Stimulated activated naive CD8-positive, alpha-beta T cell treated with anti-CD3 and anti-CD28 coated beads, Interleukin-15, Interleukin-2, amounts not matched to agents 100 U/mL and 50 U/mL, for 24 hours (primary cell): ENCODE measurements around the gene DNAH17.

ENCODE experiments used
- ATAC-seq: fragments of 150-1000 bp; cut with Tn5 transposase; one replicate; pipeline ENCODE4 v1.10.0; 2021
- DNase-seq: peaks from one replicate; pipeline ENCODE4 v3.0.0; 2021

DNAH17 gene

DNA sequence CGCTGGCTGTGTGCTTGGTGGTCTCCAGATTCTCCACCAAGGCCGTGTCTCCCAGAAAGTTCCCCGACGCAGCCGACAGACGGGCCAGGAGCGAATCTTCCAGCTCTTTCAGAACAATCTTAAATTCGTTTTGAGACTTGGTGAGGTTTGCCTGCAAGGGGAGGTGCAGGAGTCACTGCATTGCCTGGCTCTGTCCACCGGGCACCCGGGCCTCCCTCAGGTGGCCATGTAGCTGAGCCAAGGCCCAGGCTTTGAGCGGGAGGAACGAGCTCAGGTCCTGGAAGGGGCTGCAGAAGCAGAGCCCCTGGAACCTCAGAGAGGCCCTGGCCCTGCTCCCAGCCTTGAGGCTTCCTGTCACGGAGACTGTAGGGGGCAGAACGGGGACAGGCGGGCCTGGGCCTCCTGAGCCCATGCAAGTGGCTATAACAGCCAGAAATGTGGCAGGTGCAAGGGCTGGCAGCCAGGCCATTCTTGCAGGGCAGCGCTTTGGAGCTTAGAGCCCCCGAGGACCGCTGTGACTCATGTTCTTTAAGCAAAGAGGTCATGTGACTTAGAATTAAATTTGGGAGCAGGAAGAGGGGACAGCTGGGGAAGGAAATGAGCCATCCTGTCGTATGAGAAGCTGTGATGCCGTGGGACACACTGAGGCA, 126.4 kb downstream of the DNAH17 start:
- no peak for ATAC-seq
- no peak for DNase-seq

DNA sequence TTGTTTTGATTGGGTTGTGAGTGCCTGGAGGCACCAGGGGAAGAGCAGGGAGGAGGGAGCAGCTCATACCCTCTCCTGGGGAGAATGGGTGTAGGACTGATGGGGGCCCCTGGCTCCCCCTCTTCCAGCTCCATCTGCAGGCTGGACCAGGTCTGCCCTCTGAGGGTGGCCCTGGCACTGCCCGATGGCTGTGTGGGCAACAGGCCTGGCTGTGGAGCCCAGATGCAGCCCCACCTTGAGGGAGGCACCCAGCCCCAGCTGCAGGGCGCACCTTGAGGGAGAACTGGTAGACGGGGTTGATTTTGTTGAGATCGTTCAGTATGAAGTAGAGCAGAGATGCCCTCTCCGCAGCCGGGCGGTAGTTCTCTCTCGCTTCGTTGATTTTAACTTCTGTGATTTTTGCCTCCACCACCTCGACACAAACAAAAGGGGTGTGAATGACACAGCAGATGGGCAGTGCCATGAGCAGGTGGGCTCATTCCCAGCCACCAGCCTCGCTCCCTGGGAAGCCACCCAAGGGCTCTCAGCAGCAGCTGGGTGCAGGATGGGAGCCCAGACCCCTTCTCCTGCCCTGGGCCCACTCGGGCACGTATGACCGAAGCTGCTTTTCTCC, 127.1 kb downstream of the DNAH17 start:
- no peak for DNase-seq
- ATAC-seq = no peak

DNA sequence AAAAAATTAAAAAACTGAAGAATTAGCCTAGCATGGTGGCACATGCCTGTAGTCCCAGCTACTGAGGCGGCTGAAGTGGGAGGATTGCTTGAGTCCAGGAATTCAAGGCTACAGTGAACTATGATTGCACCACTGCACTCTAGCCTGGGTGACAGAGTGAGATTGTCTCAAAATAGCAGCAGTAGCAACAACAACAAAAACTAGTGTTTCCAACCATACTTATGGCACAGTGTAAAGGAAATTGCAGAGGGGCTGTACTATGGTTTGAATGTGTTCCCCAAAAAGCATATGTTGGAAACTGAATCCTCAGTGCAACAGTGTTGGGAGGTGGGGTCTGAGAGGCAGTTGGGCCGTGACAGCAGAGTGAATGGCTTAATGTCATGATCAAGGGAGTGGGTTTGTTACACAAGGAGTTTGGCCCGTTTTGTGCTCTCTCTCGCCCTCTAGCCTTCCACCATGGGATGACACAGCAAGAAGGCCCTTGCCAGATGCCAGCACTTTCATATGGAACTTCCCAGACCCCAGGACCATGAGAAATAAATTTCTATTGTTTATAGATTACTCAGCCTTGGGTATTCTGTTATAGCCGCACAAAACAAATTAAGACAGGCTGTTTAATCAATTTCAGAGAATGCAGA, 128.7 kb downstream of the DNAH17 start:
- ATAC-seq = no peak
- DNase-seq = no peak

DNA sequence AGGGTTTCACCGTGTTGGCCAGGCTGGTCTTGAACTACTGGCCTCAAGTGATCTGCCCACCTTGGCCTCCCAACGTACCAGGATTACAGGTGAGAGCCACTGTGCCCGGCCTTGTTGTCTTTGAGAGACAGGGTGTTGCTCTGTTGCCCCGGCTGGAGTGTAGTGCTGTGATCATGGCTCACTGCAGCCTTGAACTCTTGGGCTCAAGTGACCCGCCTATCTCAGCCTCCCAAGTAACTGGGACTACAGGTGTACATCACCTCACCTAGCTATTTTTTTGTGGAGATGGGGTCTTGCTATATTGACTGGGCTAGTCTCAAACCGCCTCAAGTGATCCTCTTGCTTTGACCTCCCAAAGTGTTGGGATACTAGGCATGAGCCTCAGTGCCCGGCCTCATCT, 130.4 kb downstream of the DNAH17 start:
- ATAC-seq (no peak), DNase-seq (no peak)

DNA sequence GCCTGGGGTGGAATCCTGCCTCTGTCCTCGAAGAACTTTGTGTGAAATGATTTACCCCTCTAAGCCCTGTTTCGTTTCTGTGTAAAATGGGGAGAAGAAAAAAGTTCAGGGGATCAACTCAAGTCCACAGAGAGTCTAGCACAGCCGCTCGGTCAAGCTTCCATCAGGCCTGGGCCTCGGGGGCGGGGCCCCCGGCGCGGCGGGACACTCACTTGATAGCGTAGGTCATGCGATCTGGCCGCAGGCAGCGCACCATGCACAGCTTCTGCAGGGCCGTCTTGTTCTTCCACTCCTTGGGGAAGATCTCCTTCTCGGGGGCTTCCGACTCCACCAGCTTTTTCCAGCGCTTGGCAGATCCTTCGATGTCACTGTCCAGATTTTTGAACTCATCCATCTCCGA, 132.8 kb downstream of the DNAH17 start:
- DNase-seq (no peak), ATAC-seq (no peak)

DNA sequence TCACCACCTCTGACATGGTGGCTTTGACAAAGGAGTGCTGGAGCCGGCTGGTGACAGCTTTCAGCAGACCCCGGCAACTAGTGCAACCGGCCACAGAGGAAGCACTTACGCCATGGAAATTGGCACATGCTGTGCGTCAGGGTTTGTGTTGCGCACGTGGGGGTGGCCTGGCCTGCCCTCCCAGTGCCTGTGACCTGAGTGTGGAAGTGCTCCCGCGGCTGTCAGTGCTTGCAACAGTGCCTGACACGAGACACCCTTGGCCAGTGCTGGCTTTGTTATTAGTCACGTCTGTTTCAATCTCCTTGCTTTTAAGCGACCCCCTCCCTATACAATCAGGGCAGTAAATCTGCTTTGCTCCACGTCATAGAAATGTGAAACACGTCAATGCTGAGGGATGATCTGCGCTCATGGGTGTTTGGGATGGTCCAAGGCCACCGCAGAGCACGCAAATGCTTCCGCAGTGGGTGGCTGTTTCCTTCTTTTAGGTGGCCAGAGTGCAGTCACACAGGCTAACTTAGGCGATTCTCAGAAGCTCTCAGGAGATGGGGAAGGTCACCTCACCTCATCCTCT, 134.5 kb downstream of the DNAH17 start:
- peak; percentile 10 for ATAC-seq
- peak; percentile 21 for DNase-seq

DNA sequence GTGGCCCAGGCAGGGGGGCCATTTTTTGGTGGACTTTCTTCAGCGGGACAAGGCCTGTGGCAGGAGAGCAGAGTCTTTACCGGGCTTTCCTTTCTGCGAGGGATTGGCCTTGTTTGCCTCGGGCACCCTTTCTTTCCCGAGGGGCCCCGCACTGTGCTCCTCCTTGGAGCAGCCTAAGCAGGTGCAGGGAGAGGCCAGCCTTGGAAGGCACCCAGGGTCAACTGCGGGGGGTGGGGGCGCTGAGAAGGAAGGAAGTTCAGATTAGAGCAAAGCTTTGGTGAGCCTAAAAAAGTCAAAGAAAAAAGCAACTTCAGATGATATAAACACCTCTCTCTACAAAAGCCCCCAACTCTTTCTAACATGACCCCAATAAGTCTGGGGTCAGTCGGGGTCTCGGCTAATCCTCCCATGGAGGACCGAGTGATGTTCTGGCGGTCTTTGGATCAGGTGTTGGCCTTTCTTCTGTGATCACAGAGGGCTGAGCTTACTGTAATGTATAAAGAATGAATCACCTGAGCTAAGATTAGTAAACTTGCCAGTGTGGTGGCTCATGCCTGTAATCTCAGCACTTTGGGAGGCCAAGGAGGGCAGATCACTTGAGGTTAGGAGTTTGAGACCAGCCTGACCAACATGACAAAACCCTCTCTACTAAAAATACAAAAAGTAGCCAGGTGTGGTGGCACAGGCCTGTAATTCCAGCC, 135.8 kb downstream of the DNAH17 start:
- ATAC-seq (no peak), DNase-seq (no peak)

DNA sequence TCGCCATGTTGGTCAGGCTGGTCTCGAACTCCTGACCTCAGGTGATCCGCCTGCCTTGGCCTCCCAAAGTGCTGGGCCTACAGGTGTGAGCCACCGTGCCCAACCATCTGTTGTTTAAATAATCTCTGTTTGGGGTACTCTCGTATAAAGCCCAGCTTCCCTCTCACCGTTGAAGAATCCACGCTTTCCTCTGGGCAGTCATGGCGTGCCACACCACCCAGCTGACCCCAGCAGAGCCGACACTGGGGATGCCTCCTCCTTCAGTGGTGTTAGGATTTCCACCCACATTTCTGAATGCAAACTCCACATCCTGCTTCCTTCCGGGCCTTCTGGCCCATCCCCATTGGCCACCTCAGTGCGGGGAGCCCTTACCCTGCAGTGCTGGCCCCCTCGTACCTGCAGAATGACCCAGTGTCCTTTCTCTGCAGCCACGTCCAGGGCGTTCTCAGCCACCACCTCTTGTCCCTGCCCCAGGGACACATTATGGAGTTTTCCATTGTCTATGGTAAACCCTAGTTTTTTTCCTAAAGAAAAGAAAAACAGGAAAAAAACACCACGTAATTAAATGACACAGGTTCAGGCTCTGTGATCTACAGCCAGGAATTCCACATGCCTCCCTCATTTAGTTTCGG, 138.4 kb downstream of the DNAH17 start:
- DNase-seq (no peak), ATAC-seq (no peak)

DNA sequence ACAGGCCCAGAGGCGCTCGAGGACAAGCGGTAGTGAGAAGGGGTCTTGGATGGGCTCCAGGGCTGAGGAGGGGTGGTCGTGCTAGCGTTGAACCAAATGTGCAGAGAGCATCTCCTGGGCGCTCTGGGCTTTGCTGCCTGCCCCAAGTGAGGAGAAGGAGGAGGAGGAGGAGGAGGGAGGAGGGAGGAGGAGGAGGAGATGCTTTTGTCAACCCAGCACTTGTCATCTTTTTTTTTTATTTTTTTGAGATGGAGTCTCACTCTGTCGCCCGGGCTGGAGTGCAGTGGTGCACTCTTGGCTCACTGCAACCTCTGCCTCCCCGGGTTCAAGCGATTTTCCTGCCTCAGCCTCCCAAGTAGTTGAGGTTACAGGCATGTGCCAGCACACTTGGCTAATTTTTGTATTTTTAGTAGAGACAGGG, 138.9 kb downstream of the DNAH17 start:
- no peak for ATAC-seq

DNA sequence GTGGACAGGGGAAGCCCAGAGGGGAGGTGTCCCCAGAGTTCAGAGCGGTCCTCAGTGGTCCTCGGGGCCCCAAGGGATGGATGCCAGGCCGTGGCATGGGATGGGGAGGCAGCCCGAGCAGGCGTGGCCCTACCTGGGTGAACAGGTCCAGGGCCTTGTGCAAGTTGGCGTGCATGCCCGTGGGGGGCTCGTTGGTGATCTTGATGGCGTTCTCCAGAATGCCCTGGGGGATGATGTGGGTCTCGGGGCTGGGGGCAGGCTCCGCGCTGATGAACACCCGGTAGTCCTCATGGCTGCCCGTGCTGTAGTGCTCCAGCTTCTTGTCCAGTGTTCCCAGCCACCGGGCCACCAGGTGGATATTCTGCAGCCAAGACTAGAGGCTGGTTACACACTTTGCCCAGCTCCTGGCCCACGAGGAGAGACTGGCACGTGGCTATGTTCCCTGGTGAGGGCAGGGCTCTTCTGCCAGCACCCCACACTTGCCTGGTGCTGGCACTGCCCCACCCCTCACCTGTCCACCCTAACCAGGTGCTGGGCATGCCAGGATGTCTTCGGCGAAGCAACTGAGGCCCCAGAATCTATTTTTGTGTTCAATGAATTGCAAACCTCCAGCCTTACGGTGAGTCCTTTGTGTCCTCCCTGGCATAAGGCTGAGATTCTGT, 139.6 kb downstream of the DNAH17 start:
- DNase-seq (no peak), ATAC-seq (no peak)

More for the DNA sequence above, 138.9 kb downstream of the DNAH17 start:
- DNase-seq = no peak

DNA sequence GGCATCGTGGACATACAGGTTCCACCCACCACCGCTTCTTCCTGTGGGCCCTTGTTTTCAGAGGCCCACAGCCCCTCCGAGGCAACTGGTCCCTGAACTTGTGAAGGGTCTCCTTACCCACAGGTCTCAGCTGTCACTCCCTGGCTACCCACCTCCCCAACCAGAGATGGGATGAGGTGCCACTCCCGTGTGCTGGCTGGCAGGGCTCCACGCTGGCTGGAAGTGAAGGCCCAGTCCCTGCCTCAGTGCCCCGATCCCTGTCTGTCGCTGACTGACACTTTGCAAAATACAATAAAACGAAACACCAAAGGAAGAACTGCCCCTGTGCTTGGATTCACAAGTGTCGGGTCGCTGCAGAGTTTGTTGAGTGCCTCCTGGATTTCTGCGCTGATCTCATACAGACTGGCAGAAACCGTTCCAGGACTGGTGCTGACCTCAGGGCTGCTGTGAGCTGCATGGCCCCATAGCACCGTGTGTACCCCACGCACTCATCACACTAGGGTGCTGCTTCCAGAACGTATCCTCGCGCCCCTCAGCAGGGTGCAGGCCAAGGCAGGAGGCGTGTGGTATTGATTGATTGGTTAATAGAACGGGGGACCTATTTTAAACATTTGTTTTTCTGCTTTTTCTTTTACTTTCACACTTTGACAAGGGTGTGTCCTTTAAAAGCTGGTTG, 141.7 kb downstream of the DNAH17 start:
- DNase-seq (no peak), ATAC-seq (no peak)

DNA sequence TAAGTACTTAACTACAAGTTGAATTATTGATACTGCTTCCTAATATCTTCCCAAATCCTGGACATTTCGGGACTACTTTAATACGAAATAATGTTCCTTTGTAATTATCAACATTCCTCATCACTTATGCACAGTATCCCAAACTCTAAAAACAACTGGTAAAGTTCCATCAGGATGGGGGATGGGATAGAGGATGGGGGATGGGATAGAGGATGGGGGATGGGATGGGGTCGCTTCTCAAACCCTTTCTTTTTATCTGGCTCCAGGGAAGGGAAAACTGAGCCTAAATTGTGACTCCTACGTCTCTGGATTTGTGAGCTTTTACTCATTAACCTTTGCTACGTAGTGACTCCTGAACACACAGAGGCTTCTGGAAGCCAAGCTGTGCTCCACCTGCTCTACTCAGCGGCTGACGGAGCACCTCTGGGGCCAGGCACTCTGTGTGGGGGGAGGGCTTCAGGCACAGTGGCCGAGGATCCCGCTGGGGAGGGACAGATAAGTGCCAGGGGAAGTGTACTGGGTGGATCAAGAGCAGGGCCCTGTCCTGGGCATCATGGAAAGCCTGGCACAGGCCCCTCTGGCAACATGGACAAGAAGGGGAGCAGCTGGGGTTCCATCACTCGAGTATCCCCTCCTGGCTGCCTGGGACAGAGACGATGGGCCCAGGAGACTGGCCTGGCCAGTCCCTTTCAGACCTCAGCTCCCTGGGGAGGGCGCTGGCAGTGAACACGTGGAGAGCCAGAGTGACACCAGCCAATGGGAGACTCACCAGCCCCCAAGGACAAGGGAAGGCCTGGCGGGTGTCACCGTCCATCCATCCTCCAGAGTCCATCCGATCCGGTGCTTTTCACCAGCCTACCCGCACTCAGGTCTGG, 142.5 kb downstream of the DNAH17 start:
- ATAC-seq (no peak), DNase-seq (no peak)

DNA sequence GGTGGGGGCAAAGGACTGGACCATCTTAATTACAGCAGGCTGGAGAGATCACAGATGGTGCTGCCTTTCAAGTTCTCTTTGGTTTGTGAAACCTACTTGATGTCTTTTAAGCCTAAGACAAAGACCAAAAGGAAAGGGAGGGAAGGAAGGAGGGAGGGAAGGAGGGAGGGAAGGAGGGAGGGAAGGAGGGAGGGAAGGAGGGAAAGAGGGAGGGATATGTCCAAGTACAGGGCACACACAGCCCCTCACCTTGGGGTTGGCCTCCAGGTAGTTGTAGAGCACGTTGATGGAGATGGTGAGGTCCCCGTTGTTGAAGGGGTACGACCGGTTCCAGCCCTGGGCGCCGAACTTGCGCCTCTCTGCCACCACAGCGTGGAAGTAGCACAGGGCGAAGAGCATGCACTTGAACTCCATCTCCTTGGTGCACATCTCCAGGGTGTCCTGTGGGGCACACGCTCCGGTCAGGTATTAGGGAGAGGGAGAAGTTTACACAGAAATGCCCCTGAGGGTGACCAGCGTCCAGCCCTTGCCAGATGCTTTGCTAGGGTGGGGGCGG, 143.3 kb downstream of the DNAH17 start:
- no peak for ATAC-seq
- no peak for DNase-seq

DNA sequence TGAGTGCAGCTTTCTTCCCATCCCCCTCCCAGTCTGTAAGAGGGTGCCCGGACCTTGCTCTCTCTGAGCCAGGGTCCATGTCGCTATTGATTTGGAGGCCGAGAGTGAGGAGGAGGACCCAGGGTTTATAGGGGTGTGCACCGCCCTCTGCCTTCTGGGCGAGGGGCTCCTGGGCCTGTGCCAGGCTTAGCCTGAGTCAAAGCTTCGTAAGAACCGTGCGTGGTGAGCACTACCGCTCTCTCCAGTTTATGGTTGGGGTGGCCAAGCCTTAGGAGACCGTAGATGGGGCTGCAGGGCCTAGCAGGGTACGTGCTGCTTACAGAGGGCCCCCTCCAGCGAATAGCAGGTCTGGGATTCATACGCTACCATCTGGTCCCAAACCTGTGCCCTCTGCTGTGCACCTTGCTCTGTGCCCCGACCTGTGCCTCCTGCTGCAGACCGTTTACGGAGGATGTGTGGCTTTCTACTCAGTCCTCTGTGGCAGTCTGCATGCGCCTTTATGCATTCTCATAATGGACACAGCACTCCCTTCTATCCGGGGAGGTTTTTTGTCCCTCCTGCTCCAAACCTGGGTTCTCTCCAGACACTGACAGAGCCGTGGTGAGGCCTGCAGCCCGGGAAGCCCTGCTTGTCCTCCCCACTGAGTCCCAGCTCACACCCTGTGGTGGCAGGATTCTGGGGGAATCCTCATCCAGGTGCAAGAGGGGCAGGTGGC, 144.0 kb downstream of the DNAH17 start:
- ATAC-seq (no peak), DNase-seq (no peak)

DNA sequence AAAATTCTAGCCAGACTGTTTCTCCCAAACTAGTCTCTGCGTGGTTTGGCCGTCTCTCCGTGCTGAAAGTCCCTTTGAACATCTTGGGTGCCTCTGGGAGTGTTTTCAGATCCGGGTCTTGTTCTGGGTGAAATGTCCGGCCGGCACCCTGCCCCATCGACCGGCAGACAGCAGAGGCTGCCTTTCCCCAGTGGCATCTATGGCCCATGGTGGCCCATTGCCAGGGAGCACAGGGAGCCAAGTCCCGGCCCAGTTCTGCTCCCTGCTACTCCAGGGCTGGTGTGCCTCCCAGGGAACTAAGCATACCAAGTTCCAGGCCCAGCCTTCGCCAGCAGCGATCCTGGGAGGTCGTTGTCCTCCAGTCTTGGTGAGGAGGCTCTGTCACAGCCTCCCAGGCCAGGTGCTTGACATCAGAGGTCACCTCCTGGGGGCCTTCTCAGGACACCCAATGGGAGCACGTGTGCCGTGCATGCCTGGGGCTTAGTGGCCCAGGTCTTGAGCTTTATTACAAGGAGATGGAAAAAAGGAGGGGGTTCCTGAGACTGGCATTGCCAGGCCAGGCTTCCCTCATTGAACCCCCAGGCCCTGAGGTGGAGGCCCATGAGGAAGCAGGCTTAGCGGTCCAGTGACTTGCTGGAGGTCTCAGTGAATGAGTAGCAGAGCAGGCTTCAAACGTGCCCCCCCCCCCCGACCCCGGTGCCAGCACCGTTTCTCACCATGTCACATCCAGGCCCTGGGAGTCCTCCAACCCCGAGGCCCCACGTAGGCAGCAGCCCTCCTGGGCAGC, 144.8 kb downstream of the DNAH17 start:
- DNase-seq = no peak
- ATAC-seq = no peak

DNA sequence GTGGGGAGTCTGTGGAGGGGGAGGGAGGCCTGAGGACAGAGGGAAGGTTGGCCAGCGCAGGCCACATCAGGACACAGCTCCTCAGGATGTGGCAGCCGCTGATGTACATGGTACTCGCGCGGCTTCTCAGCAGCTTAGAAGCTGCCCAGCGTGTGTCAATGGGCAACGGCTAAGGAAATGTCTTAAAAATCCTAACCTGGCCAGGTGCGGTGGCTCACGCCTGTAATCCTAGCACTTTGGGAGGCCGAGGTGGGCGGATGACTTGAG, 145.6 kb downstream of the DNAH17 start:
- DNase-seq (no peak), ATAC-seq (no peak)

DNA sequence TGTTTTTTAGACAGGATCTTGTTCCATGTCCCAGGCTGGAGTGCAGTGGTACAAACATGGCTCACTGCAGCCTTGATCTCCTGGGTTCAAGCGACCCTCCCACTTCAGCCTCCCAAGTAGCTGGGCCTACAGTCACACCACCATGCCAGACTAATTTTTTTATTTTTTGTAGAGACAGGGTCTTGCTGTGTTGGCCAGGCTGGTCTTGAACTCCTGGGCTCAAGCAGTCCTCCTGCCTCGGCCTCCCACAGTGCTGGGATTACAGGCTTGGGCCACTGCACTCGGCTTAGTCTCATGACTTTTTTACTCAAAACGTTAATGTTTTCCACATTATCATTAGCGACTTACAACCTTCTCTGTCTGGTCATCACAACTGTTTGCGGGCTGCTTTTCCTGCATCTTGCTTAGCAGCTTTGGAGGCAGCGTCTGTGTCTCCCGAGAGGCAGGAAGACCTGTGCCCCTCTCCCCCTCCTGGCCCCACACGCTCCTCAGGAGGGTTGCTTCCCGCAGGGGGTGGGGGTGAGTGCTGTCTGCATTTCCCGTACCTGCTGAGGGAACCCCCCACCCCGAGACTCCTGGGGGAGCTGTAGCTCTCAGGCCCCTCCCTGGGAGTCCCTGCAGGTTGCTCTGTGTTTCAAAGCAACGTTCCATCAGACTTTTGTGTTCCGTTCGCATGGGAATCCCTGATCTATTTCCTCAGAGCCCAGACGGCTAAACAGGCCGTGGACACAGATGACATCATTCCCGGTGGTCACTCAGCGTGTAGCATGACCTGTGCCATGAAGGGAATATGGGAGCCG, 146.1 kb downstream of the DNAH17 start:
- ATAC-seq = no peak
- DNase-seq = no peak

DNA sequence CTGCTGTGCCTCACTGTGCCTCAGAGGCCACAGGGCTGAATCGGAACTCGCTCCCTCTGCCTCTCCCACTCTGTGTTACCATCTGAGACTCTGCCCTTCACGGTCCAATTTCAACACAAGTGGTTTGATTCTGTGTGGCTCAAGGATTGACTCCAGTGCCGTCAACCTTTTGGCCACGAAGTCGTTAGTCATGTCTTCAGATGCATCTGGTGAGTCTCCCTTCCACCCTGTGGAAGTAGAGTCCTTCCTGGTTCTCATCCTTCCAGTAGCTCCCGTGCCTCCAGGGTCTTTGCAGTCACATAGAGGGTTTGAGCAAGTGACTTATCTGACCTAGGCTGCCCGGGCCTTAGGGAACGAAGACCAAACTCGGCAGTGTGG, 147.6 kb downstream of the DNAH17 start:
- no peak for ATAC-seq

More for the DNA sequence above, 147.6 kb downstream of the DNAH17 start:
- no peak for DNase-seq
